Mucosa of descending colon (tissue), 3 donors: ENCODE measurements around the gene FER. TPM values are rescaled to one million over a fixed set of nuclear protein-coding genes. Genes with fewer than 3 reads are reported as not detected.

Experiments used
- ATAC-seq: fragments of 200-7000 bp; cut with Tn5 transposase; one replicate; pipeline ENCODE4 v1.9.1; 2020; ENCODE audit warnings: mild to moderate bottlenecking, moderate library complexity
- DNase-seq, 3 donors: peaks; one replicate each; pipeline ENCODE4 v3.0.0-alpha.2; 2020
- H3K36me3 ChIP-seq: fragments of 200-600 bp; one replicate; pipeline ENCODE4 v1.8.0; 2021; ENCODE audit warnings: low read depth, mild to moderate bottlenecking
- H3K4me1 ChIP-seq: fragments of 200-600 bp; one replicate; pipeline ENCODE4 v1.8.0; 2021; ENCODE audit warnings: low read depth, mild to moderate bottlenecking
- H3K4me3 ChIP-seq: fragments of 200-600 bp; one replicate; pipeline ENCODE4 v1.8.0; 2021; ENCODE audit warnings: mild to moderate bottlenecking
- H3K9me3 ChIP-seq: fragments of 200-600 bp; one replicate; pipeline ENCODE4 v1.8.0; 2021; ENCODE audit warnings: mild to moderate bottlenecking
- intact Hi-C, 2 donors: fragments of 100-400 bp; cut with DNase I in 1 of 2; cut with micrococcal nuclease in 1 of 2; formaldehyde crosslinking; loops; one replicate each; pipeline versions ENCODE4 v1.11.0 to v1.11.1; 2022; cut with DNase I, micrococcal nuclease
- total RNA-seq, 3 donors: library from RNA; stranded (reverse); fragmentation: NEBNext Ultra II Directional in 2 of 3; extraction: Animal tissue kit (Norgen Biotek cat#: 25700) in 2 of 3; gene quantifications; one replicate each; pipeline versions ENCODE4 v1.2.1 to v1.2.4, GENCODE V29; 2021 to 2023
- TF ChIP-seq, protein P1 (sequence below): fragments of 200-600 bp; IDR thresholded peaks from one replicate; pipeline ENCODE4 v1.8.0; 2022; ENCODE audit warnings: antibody characterized with exemption, mild to moderate bottlenecking
- donor health status: DM: no; HTN: no; CAD: no; lungs with moderate emphysema.
- donor health status: DM: no; HTN: no; CAD: no.
- donor health status: DM: no; HTN: yes; CAD: no.

FER gene
- total RNA-seq, 3 donors from 2014 or later = 12.8 to 44.0 (median 13.6) TPM

DNA sequence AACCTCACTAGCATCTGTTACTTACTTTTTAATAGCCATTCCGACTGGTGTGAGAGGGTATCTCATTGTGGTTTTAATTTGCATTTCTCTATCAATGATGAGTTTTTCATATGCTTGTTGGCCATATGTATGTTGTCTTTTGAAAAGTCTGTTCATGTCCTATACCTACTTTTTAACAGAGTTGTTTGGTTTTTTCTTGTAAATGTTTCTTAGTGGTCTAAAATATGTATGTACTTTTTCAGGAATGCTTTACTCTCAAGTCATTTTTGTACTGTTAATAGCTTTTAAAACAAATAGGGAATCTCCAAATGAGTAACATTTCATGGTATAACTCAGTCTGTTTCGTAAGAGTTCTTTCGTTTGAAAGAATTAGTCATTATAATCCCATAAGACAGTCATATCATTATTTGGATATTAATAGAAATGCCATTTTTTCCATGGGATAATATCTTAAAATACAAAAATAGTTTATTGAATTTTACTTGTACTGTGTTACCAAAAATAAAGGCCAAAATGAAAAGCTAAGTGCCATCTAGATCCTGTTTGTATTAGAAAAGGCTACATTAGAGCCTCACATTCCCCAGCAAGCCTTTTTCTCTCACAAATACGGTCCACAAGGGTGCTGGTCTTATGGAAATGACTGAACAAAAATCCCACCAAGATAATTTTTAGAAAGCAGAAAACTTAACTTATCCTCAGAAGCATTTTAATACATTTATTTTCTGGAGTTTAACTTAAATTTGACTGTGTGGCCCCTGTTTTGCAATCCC, 414.4 kb downstream of the FER start:
- intact Hi-C loops = no loop called here
- no peak for ATAC-seq
- TF ChIP-seq, protein P1, sequence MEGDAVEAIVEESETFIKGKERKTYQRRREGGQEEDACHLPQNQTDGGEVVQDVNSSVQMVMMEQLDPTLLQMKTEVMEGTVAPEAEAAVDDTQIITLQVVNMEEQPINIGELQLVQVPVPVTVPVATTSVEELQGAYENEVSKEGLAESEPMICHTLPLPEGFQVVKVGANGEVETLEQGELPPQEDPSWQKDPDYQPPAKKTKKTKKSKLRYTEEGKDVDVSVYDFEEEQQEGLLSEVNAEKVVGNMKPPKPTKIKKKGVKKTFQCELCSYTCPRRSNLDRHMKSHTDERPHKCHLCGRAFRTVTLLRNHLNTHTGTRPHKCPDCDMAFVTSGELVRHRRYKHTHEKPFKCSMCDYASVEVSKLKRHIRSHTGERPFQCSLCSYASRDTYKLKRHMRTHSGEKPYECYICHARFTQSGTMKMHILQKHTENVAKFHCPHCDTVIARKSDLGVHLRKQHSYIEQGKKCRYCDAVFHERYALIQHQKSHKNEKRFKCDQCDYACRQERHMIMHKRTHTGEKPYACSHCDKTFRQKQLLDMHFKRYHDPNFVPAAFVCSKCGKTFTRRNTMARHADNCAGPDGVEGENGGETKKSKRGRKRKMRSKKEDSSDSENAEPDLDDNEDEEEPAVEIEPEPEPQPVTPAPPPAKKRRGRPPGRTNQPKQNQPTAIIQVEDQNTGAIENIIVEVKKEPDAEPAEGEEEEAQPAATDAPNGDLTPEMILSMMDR = no peak

DNA sequence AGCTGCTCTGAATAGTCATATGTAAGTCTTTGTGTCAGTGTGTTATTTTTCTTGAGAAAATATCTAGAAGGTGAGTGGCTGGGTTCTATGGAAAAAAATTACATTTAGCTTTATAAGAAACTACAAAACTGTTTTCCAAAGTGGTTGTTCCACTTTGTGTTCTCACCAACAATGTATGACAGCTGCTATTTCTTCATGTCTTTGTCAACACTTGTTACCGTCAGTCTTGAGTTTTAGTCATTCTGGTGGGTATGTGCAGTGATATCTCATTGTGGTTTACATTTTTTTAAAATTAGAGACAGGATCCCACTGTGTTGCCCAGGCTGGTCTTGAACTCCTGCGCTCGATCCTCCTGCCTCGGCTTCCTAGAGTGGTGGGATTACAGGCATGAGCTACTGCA, 415.6 kb downstream of the FER start:
- Histone ChIP-seq H3K9me3 (no peaks in the 10 kb centered on the region), H3K36me3 (no peaks in the 10 kb centered on the region), H3K4me1 (no peaks in the 10 kb centered on the region), H3K4me3 (no peak overlapping the region)
- TF ChIP-seq, protein P1 = no peak
- ATAC-seq (no peak), DNase-seq (no peak)
- intact Hi-C loops = no loop called here

More for the DNA sequence above, 414.4 kb downstream of the FER start:
- no peaks in the 10 kb centered on the region for H3K4me1 ChIP-seq
- no peak for DNase-seq
- H3K9me3 ChIP-seq = no peaks in the 10 kb centered on the region
- no peak overlapping the region for H3K4me3 ChIP-seq
- H3K36me3 ChIP-seq = no peaks in the 10 kb centered on the region

DNA sequence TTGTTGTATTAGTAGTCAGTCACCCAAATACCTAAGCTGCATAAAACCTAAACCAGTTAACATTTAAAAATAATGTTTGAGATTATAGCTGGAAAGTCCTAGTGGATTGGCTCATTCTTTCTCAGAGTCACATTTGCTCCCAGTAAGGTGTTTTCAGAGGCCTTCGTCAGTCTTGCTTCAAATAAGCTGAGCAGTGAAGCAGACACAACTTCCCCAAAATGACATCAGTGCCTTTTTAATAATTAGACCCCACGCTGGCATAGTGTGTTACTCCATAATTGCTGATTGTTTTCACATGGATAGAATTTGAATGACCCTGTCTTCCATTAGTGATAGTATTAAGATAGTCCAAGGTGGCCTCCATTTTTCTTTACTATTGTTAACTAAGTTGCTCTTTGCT, 416.3 kb downstream of the FER start:
- TF ChIP-seq, protein P1 = no peak
- Histone ChIP-seq H3K4me1 (no peaks in the 10 kb centered on the region), H3K36me3 (no peaks in the 10 kb centered on the region), H3K4me3 (no peak overlapping the region), H3K9me3 (no peaks in the 10 kb centered on the region)
- intact Hi-C loops = no loop called here
- DNase-seq = no peak
- ATAC-seq = no peak

DNA sequence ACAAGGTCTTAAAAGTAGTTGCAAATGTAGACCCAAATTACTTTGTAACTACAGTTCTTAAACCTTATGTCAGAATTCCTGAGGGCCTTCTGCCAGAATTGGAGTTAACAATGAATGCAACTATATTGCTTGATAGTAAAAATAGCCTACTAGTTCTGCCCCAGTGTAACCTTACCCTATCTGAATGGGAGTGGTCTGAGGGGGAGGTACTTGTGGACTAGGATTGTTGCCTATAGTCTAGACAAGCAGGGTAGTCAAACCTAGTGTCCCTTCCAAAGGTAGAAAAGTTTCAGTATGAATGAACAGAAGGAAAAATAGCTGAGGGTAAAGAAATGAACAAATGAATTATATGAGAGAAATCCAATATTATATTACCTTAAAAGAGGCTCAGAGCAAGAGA, 419.9 kb downstream of the FER start:
- intact Hi-C loops = no loop called here
- H3K36me3 ChIP-seq = no peaks in the 10 kb centered on the region
- H3K4me3 ChIP-seq = no peak overlapping the region
- TF ChIP-seq, protein P1 = no peak
- H3K4me1 ChIP-seq = no peaks in the 10 kb centered on the region
- no peak for ATAC-seq
- no peaks in the 10 kb centered on the region for H3K9me3 ChIP-seq
- DNase-seq = no peak

DNA sequence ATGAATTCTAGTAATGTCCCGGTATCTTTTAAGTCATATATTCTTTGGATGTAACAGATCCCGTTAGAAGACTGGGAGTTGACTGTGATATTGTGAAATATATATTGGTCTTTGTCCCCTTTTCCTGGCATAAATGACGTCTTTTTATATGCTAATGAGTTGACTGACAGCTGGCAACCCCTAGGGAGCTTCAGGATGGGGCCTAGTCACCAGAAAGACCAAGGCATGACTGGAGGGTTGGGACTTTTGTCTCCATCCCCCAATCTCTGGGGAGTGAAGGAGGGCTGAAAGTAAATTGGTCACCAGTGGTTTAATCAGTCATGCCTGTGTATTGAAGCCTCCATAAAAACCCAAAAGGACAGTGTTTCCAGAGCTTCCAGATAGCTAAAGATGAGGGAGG, 420.5 kb downstream of the FER start:
- H3K4me1 ChIP-seq = no peaks in the 10 kb centered on the region
- ATAC-seq (no peak), DNase-seq (no peak)
- intact Hi-C loops = no loop called here
- H3K36me3 ChIP-seq = no peaks in the 10 kb centered on the region
- no peak overlapping the region for H3K4me3 ChIP-seq
- no peaks in the 10 kb centered on the region for H3K9me3 ChIP-seq
- TF ChIP-seq, protein P1 = no peak
